ENCODE measurements around the gene ZBTB47. TPM values are rescaled to one million over a fixed set of nuclear protein-coding genes. Genes with fewer than 3 reads are reported as not detected.

The ZBTB47 gene
- total RNA-seq, 3 donors from 2014 or later (not counting 1 experiment from before 2014, with no cell fraction given): 2.1 to 3.0 (median 3.0) TPM

GRCh38 chr3:42685363-42685881 lies 31.9 kb downstream of the ZBTB47 start, which contains the start of gene KLHL40:
Gene KLHL40 (plus strand): TSS chr3:42685537. CDS start chr3:42685619, 82 bp downstream.
- Histone ChIP-seq H3K4me1 (ENCODE audit: control insufficient read depth, insufficient read depth, low read length) (no peaks in the 10 kb centered on the region), H3K9me3 (ENCODE audit: control insufficient read depth, insufficient read depth, low read length) (no peaks in the 10 kb centered on the region), H3K27me3 (ENCODE audit: control insufficient read depth, insufficient read depth, low read length) (no peaks in the 10 kb centered on the region), H3K27ac (ENCODE audit: low read length) (no peak within 1 kb of the TSS), H3K36me3 (ENCODE audit: control insufficient read depth, insufficient read depth, low read length) (no peaks in the 10 kb centered on the region), H3K4me3 (ENCODE audit: low read length) (no peak within 1 kb of the TSS)
- Mint-ChIP-seq H3K9me3 (no peaks in the 10 kb centered on the region), H3K27me3 (ENCODE audit: low read depth in 2 of 2) (peaks cover 7 to 13% of the 10 kb centered on the region in 2 donors), H3K36me3 (no peaks in the 10 kb centered on the region), H3K4me3 (no peak within 1 kb of the TSS), H3K27ac (no peak within 1 kb of the TSS), H3K4me1 (peaks cover 0 to 5% of the 10 kb centered on the region in 2 donors)
- 45% methylated on average over 34 of the region's 34 CpGs for WGBS (ENCODE audit: insufficient coverage)
- intact Hi-C loops (cut with micrococcal nuclease): no loop called here
- DNase-seq (no peak), ATAC-seq (no peak)
- no peak for TF ChIP-seq CTCF (IDR thresholded peaks at IDR 0.05)

GRCh38 chr3:42685891-42686820 lies 32.7 kb downstream of the ZBTB47 start:
- Histone ChIP-seq H3K27ac (ENCODE audit: low read length) (no peak overlapping the region), H3K4me1 (ENCODE audit: control insufficient read depth, insufficient read depth, low read length) (no peaks in the 10 kb centered on the region), H3K9me3 (ENCODE audit: control insufficient read depth, insufficient read depth, low read length) (no peaks in the 10 kb centered on the region), H3K27me3 (ENCODE audit: control insufficient read depth, insufficient read depth, low read length) (no peaks in the 10 kb centered on the region), H3K36me3 (ENCODE audit: control insufficient read depth, insufficient read depth, low read length) (no peaks in the 10 kb centered on the region), H3K4me3 (ENCODE audit: low read length) (no peak overlapping the region)
- H3K9me3 Mint-ChIP-seq: no peaks in the 10 kb centered on the region
- peaks cover 0 to 5% of the 10 kb centered on the region in 2 donors for H3K4me1 Mint-ChIP-seq
- WGBS (ENCODE audit: insufficient coverage): 38% methylated on average over 80 of the region's 80 CpGs
- no peak overlapping the region for H3K27ac Mint-ChIP-seq
- intact Hi-C loops (cut with micrococcal nuclease): no loop called here
- no peak for TF ChIP-seq CTCF (IDR thresholded peaks at IDR 0.05)
- DNase-seq: no peak
- peaks cover 7 to 13% of the 10 kb centered on the region in 2 donors for H3K27me3 Mint-ChIP-seq (ENCODE audit: low read depth in 2 of 2)
- H3K4me3 Mint-ChIP-seq: no peak overlapping the region
- H3K36me3 Mint-ChIP-seq: no peaks in the 10 kb centered on the region
- ATAC-seq: no peak

- DNase-seq: no peak
- WGBS (ENCODE audit: insufficient coverage): 95% methylated on average over 7 of the region's 7 CpGs
- H3K9me3 Mint-ChIP-seq: no peaks in the 10 kb centered on the region
These were observed 33.5 kb downstream of the ZBTB47 start for GRCh38 chr3:42686832-42687650.

More at GRCh38 chr3:42686832-42687650, 33.5 kb downstream of the ZBTB47 start:
- Histone ChIP-seq H3K27ac (ENCODE audit: low read length) (no peak overlapping the region), H3K36me3 (ENCODE audit: control insufficient read depth, insufficient read depth, low read length) (no peaks in the 10 kb centered on the region), H3K27me3 (ENCODE audit: control insufficient read depth, insufficient read depth, low read length) (no peaks in the 10 kb centered on the region), H3K4me3 (ENCODE audit: low read length) (no peak overlapping the region), H3K4me1 (ENCODE audit: control insufficient read depth, insufficient read depth, low read length) (no peaks in the 10 kb centered on the region), H3K9me3 (ENCODE audit: control insufficient read depth, insufficient read depth, low read length) (no peaks in the 10 kb centered on the region)
- Mint-ChIP-seq H3K36me3 (no peaks in the 10 kb centered on the region), H3K4me3 (no peak overlapping the region), H3K27me3 (ENCODE audit: low read depth in 2 of 2) (peaks cover 7 to 12% of the 10 kb centered on the region in 2 donors), H3K27ac (no peak overlapping the region), H3K4me1 (peaks cover 0 to 5% of the 10 kb centered on the region in 2 donors)
- no peak for TF ChIP-seq CTCF (IDR thresholded peaks at IDR 0.05)
- no peak for ATAC-seq
- intact Hi-C loops (cut with micrococcal nuclease): no loop called here

Measured in natural killer cell (primary cell).